GM19193 (cell line): ENCODE measurements around the gene ARNT2.

Source experiments
- POLR2A ChIP-seq: IDR thresholded peaks from 4 replicates; pipeline ENCODE4 v1.6.1; 2011; ENCODE audit not compliant: insufficient read depth, insufficient read length; ENCODE audit errors: extremely low read depth

Gene ARNT2

DNA sequence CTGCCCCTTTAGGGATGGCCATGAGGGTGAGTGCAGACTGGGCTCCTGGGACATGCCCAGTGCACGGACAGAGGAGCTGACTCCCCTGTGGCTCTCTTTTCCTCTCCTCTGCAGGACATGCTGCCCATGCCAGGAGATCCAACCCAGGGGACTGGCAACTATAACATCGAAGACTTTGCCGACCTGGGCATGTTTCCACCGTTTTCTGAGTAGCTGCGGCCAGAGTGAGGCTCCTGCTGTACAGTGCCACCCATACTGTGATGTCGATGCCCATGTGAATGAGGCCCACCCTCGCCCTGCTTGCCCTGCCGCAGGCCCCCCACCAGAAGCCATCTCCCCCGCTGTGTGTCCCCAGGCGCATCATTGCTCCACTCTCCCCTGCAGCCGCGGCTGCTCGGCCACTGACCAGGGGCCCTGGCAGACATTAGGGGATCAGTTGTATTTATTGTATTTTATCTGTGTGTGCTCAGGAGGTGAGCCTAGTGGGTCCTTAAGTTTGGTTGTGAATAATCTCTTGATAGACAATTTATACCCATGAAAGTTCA lies 189.4 kb downstream of the ARNT2 start:
- TF ChIP-seq POLR2A, result no peak

DNA sequence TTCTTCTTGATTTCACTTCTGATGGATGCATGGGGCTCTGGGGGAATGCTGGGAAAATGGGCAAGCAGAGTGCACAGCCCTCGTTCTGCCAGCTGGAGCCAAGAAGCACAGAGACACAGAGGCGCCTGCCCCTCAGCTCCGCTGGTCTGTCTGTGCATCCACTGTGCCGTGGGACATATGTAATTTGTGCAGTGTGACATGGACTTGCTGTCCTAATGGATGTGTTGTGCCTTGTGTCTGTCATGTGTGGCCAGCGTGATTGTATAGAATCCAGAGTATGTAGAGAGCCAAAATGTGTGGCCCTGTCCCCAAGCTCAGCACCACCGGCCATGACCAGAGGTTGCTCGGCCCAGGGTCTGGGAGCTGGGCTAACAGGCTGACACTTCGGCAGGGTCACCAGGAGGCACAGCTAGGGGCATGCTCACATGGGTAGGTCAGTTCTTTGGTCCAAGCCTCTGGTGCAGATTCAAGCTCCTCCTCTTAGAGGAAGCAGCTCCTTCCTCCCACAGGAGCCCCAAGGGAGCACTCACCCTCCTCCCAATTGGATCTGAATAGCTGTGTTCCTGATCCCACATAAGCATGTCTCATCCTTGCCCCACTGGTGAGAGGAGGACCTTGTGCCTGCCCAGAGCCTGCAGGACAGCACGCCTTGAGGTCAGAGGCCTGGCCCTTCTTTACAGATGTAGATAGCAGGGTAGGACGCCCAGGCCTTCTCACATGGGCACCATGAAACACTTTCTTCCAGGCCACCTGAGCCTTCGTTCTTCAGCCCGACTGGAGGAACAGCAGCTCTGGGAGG lies 190.1 kb downstream of the ARNT2 start:
- TF ChIP-seq POLR2A, result no peak

DNA sequence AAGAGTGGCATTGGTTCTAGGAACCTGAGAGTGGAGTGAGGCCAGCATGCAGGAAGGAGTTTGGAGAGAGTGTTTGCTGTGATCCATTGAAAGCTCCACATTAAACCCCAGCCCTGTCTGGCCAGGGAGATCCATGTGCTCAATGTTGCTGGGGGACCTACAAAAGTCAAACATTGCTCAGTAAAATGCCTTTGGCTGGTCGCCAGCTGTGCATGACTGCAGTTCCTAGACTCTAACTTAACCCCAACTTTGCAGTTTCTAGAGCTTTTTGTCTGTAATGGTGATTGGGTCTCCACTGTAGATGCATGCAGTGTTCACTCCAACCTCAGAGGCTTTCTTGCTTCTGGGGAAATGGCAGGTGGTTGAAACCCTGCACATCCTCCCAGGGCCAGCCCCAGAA lies 191.2 kb downstream of the ARNT2 start:
- no peak for TF ChIP-seq POLR2A

DNA sequence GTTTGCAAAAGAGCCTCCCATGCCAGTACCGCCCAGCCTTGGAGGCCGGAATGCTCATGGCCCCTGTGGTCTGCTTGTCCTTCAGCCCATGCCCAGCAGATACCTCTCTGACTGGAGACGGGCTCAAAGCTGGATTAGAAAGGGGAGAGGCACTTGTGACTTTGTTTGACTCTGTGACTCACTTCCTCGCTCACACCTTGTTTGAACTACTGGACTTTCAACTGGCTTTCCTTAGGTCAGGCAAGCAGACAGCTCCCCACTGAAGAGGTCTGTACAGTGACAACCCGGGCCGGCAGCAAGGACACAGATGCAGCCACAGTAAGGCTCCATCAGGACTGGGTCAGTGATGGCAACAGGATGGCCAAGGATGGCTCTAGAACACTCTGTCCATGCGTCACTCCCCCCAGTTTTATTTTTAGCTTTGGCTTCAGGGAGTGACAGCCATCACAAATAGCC lies 192.4 kb downstream of the ARNT2 start:
- no peak for TF ChIP-seq POLR2A

DNA sequence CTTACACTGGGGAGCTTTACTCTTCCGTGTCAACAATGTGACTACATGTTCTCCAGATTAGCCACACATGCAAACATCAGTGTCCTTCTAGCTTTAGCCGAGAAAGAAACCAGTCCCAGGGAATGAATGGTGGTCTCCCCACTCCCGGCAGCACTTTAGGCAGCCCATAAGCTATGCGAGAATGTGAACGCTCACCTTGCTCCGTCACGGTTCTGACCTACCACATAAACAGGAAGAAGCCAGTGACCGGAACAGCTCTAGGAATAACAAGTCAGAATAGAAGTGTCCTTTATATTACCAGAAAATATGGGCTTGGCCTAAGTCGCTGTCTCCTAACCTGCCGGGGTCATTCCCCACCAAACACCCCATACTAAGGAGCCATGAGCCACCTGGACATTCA lies 192.9 kb downstream of the ARNT2 start:
- no peak for TF ChIP-seq POLR2A

DNA sequence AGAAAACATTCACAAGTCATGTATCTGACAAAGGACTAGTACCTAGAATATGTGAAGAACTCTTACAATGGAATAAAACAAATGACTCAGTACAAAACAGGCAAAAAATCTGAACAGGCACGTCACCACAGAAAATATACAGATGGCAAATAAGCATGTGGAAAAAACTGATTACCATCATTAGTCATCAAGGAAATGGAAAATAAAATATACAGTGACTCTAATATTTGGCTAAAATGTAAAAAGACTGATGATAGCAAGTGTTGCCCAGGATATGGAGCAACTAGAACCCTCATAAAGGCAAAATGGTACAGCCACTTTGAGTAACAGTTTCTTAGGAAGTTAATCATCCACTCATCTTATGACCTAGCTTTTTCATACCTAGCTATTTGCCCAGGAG lies 195.2 kb downstream of the ARNT2 start:
- no peak for TF ChIP-seq POLR2A

DNA sequence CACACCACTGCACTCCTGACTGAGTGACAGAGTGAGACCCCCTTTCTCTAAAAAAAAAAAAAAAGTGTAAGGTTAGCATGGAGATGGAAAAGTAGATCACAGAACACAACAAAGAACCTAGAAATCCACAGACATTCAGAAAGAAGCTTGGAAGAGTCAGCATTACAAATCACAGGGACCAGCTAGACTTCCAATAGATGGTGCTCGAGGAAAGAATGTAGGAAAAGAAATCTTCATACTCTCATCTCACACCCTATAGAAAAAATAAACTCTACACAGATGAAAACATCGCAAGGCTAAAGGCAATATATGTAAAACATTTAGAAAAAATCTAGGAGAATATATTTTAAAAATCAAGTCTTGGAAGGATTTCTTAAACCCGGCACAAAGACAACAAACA lies 196.4 kb downstream of the ARNT2 start:
- no peak for TF ChIP-seq POLR2A

DNA sequence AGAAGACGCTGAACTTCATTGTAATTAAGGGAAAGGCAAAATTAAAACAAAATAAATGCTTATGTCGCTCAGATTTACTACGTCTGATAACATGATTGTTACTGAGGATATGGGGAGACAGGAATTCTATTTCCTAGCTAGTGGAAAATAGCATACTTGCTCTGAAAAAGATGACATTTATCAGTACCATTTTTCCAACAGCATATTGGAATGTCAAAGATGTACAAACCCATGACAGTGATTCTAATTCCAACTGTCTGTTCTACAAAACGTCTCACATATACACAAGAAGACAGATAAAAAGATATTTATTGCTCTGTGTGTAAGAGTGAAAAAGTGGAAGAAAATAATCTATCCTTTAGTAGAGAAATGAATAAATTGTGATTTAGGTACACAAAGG lies 197.1 kb downstream of the ARNT2 start:
- TF ChIP-seq POLR2A, result no peak

DNA sequence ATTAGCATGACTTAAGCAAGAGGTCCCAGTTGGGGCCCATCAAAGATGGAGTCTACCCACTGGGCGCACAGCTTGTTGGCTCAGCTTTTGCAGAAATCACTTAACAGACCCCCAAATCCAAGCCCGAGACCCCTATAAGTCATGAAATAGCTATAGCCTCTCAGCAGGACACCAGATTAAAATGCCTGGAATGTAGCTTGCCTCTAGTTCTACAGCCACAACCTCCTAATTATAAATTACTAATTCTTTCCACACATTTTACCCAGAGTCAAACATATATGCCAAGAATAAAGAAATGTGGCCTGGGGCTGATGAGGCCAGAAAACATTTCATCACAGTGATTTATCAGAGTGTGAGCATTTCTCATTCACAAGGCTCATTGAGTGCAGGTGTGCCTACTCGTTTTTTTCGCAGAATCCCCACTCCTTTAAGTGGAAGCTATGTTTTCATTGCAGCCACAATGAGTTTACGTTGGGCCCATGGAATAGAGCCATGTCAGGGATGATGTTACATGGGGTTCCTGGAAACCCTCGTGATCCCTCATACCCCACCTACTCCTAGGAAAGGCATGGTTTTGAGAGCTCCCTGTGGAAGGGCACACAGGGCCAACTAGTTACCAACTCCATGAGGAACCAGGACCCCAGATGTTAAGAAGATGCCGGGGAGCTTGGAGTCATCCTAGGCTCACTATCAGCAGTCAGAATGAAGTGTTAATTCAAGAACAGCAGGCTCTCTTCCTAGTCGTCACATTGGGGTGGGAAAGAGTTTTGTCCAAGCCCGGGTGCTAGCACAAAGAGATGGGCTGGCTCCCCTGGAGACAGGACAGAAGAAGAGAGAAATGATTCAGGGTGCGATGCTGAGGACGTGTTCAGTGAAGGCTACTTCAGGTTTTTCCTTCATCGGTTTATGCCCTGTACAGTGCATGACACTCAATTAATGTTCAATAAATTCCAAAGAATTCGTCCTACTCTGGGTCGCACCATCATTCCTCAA lies 200.7 kb downstream of the ARNT2 start:
- no peak for TF ChIP-seq POLR2A

DNA sequence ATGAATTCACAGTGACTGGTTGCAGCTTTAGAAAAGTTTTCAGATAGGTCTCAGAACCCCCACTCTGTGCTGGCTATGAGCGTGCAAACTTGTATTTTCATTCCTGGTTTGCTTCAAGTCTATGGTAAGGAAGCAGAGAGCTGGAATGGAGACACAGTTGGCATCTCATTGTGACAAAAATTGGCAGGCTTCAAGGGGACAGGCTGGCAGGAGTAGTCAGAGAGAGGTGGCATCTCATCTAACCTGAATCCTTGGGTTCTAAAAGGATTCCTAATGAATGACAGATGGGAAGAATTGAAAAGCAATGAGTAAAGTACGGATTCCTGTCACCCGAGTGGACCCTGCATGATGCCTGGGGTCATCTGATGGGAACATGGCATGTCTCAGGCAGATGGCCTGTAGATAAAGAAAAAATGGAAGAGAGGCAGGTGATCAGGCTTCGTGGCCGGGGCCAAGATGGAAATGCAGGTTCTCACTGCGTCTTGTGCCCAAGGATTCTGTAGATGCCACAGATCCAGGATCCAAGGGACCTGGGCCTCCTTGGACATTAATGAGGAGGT lies 201.5 kb downstream of the ARNT2 start:
- TF ChIP-seq POLR2A, result no peak

DNA sequence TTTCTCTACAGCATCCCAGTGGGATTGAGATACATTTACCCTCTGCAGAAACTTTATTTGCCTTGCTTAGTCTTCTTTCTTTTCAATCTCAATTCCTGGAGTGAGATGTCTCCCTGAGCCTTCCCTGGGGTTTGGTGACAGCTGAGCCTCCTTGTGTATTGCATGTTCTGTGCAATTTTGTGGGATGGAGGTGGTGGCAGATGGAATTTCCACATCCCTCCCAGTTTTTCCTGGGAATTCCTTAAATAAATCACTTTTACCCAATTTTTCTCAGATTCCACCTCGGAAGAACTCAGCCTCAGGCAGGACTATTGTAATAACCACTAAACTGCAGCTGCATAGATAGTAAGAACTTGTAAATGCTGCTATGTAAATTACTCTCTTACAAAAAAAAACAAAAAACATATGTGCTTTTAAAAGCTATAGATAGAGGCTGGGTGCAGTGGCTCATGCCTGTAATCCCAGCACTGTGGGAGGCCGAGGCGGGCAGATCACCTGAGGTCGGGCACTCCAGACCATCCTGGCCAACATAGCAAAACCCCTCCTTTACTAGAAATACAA lies 202.4 kb downstream of the ARNT2 start:
- no peak for TF ChIP-seq POLR2A

DNA sequence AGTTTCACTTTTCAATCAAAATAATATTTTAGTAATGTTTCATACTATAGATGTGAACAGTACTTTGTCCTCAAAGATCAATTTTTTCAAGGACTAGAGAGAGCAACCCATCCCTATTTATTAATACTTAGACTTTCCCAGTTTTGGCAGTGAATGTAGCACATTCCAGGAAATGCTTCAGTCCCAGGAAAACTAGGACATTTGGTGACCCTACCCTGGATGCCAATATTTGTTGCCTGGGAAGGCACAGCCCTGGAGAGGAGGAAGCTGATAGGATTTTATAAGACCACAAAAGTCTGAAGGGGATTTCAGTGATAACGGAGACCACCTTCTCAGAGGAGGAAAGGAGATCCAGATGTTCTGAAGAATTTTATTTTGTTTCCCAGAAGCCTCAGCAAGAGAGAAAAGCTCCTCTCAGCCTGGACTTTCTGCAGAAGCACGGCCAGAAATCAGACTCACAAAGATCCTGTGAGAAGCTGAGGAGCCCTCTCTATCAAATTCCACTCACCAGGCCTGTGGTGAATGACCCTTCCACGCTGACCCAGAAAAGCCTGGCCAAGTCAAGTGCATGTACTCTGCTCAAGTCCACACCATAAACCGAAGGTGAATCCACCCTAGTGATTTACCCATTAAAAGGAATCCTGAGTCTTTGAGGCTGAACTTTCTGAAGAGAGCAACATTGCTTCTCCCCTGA lies 203.3 kb downstream of the ARNT2 start:
- TF ChIP-seq POLR2A, result no peak

DNA sequence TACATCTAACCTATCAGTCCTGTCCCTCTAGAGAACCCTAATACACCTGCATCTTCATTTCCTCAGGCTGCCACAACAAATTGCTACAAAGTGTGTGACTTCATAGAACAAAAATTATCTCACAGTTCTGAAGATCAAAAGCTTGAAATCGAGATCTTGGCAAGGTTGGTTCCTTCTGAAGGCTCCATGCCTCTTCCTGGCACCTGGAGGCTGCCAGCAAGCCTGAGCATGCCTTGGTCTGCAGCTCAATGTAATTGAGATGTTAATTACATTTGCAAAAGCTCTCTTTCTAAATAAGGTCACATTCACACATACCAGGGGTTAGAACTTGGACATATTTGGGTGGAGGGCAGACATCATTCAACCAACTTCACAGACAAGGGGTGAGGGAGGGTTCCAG lies 204.5 kb downstream of the ARNT2 start:
- no peak for TF ChIP-seq POLR2A

DNA sequence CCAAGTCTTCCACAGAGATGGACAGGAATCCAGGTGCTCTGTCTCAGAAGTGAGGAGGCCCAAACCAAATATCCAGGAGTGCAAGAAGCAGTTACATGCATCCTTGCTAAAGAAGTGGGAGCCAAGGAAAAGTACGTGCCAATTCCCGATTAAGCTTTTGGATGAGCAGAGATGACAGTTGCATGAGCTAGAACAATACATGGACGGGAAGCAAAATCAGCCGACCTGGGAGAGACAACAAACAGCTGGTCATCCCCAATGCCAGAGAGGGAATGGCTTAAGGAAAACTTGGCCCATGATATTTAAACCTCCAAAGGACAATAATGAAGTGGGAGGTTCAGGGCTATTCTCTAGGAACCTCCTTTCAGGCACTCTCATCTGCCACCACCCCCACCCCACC lies 204.9 kb downstream of the ARNT2 start:
- TF ChIP-seq POLR2A, result no peak

DNA sequence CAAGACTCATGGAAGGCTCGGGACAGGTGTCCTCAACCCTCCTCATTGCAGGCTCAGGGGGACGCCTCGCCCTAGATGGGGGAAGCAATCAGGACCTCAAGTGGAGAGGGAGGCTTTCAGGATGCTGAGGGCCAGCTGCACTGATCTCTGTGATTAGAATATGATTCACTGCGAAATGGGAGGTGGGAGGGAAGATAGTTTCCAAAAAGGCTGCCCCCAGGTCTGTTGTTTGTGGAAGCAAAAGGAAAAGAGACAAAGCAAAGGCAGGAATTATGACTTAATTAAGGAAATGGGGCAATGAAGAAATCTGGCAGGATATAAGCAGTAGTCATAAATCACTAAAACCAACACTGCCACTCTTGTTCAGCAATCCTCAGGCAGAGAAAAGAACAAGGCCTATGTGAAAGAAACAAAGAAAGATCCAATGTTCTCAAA lies 205.3 kb downstream of the ARNT2 start:
- no peak for TF ChIP-seq POLR2A

DNA sequence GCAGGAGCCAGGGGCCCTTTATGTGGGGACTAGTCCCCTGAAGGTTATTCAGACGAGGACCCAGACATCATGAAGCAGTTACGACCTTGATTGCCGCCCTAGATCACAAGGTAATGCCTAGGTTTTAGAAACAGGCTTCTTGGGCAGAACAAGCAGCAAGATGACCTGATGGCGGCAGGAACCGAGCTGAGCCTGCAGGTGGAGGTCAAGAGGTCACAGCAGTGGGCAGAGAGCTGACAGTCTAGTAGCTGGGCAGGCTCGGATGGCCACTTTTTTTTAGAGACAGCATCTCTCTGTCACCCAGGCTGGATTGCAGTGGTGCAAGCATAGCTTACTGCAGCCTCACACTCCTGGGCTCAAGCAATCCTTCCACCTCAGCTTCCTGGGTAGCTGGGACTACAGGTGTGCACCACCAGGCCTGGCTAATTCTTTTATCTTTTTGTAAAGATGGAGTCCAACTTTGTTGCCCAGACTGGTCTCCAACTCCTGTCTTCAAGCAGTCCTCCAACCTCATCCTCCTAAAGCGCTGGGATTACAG lies 207.4 kb downstream of the ARNT2 start:
- no peak for TF ChIP-seq POLR2A
